H1 (cell line): Measurements from ENCODE around the gene UBE2H.

Experiments
- CTCF ChIP-seq, 3 experiments: IDR thresholded peaks; 1 replicate in 2 of 3; 2 replicates in 1 of 3; pipeline versions ENCODE4 v1.5.1 to v1.6.1; 2011; ENCODE audit warnings: low read length in 3 of 3, mild to moderate bottlenecking in 3 of 3, inconsistent platforms in 2 of 3, low read depth in 1 of 3, moderate library complexity in 1 of 3; ENCODE audit not compliant: insufficient read depth in 1 of 3; ENCODE audit errors: control extremely low read depth in 1 of 3
- GTF2F1 ChIP-seq: IDR thresholded peaks from 2 replicates; pipeline ENCODE4 v1.6.1; 2012; ENCODE audit warnings: low read depth, low read length, improper control_type of control experiment, borderline replicate concordance
- KDM5A ChIP-seq: fragments of 200-600 bp; IDR thresholded peaks from 2 replicates; pipeline ENCODE4 v1.7.1; 2012; ENCODE audit warnings: mild to moderate bottlenecking, low read length, inconsistent platforms, mixed read lengths
- YY1 ChIP-seq: IDR thresholded peaks from 2 replicates; pipeline ENCODE4 v1.6.1; 2011; ENCODE audit warnings: low read depth, mild to moderate bottlenecking, low read length

- TF ChIP-seq CTCF (IDR thresholded peaks at IDR 0.05; ENCODE audit: control extremely low read depth in 1 of 3, insufficient read depth in 1 of 3, low read depth in 1 of 3, low read length in 3 of 3) = no peak
- TF ChIP-seq GTF2F1 = no peak
- TF ChIP-seq KDM5A = no peak
- no peak for TF ChIP-seq YY1
Observed at GRCh38 chr7:129789652-129790051, 163.1 kb downstream of the UBE2H start.
